Left renal pelvis (tissue), 4 donors: ENCODE results near the gene PMVK. TPM values are rescaled to one million over a fixed set of nuclear protein-coding genes. Genes with fewer than 3 reads are reported as not detected.

ENCODE experiments used
- DNase-seq, 4 donors: peaks; one replicate each; pipeline ENCODE4 v3.0.0-alpha.2; 2013; ENCODE audit warnings: low read depth in 4 of 4, low spot score in 3 of 4
- polyA plus RNA-seq, 4 donors: library from polyadenylated mRNA; unstranded; fragments of 120-200 nt; gene quantifications; one replicate each; pipeline ENCODE4 v1.2.1, GENCODE V29; 2013; ENCODE audit not compliant: insufficient read length in 4 of 4

The PMVK gene
- polyA plus RNA-seq, 4 donors: 25.2 to 40.1 (median 35.4) TPM

GRCh38 chr1:154951901-154952657 lies 15.6 kb upstream of the PMVK start:
- no peak for DNase-seq

DNA sequence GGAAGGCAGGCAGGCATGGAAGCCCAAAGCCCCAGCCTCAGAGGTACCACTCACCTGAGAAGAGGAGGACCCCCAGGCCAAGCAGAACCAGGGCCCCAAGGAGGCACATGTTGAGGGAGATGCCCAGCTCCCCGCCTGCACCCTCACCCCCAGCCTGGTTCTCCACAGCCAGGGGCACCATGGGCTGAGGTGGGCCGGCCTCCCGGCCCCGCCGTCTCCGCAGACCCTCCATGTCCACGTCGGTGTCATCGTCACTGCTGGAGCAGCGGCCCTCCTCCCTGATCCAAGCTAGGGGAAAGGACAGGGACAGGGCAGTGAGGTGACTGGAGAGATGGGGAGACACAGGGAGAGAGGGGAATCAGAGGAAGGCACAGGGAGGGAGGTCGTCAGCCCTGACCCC lies 11.6 kb upstream of the PMVK start:
- no peak for DNase-seq

- DNase-seq: no peak
Measured at GRCh38 chr1:154945962-154946850, 9.7 kb upstream of the PMVK start.

DNA sequence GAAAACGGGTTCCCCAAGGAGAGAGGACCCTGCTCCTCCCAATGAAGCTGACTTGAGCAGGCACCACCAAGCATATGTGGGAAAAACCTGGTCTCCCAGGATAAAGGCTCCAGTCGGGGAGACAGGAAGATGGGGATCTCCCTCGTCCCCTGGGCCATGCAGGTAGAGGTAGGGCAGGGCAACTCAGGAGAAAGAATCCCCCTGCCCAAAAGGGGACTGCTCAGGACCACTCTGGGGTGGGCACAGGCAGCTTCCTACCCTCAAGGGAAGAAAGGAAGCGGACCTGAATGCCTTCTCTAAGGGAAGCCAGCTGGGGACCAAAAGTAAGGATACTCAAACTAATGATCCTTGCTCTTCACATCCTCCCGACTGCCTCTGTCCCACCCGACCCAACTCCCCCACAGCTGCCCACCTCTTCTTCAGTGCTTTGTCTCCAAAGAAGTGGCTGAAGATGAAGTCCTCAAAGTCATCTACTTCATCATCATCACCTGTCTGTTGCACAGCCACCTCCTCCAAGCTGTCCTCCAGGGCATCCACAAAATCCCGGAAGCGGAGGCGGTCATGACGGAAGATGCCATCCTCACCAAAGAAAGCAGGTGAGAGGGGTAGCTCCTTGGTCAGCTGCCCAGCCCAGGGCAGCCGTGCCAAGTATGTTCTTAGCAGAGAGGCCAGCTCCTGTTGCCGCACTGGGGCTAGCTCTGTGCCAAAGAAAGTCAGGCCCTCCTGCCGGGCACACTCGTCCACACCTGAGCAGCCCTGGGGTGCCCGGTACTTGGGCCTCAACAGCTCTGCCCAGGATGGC lies 8.8 kb upstream of the PMVK start:
- no peak for DNase-seq

DNA sequence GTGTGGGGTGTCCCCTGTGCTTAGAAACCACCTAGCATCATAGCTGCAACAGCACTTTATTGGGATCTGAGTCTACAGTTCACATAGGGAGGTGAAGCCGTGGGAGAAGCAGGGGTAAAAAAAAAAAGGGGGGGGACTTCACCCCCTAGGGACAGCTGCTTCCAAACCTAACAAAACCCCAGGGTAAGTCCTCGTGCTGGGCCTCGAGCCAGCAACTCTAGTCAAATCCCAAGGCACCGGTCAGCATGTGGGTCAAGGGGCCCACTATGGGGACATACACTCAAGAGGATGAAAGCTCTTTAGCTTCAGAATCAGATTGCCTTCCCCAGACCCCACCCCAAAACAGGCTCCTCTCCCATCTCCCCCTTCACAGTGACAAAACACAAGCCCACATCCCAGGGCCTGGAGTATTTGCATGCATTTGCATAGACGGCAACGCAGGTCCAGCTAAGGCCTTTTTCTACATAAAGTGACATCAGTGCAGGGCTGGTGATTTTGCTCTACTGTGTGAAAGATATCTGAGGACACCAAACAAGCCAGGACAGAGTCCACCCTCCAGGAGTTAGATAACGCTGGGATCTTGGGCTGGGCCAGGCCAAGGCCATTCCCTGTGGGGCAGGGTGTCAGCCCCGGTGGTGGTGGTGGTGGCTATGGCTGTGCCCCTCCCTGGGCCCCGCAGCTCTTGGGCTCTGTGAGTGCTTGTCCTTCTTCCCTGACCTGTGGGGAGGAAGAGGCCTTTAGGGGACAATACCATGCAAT lies 8.1 kb upstream of the PMVK start:
- no peak for DNase-seq

- DNase-seq: no peak
Measured at GRCh38 chr1:154943649-154944400, 7.3 kb upstream of the PMVK start.

GRCh38 chr1:154941333-154942013 lies 5.0 kb upstream of the PMVK start:
- no peak for DNase-seq

DNA sequence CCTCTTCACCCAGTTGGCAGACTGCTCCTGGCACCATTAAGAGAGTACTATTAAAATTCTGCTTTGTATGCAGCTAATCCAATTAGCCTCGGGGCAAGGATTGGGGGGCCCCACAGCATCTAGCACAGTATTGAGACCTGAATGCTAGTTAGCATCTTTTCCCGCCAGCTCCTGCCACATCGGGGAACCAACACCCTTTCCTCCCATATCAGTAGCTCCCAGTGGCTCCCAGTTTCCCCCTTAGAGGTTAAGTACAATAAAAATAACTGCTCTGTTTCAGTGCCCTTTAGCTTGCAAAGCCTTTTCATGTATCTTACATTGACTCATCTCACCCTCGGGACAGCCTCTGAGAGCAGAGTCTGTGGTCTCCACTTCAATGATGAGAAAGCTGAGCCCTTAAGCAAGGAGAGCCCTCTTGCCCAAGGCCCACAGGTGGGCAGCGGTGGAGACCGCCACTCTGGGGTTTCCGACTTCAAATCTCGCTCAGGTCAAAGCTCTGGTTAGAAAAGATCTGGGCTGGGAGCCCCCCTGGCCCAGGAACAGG lies 4.2 kb upstream of the PMVK start:
- no peak for DNase-seq

- DNase-seq: no peak
Measured at GRCh38 chr1:154940213-154940560, 3.7 kb upstream of the PMVK start.

GRCh38 chr1:154938604-154939399 lies 2.3 kb upstream of the PMVK start:
- DNase-seq: no peak

GRCh38 chr1:154937988-154938386 lies 1.5 kb upstream of the PMVK start:
- no peak for DNase-seq

DNA sequence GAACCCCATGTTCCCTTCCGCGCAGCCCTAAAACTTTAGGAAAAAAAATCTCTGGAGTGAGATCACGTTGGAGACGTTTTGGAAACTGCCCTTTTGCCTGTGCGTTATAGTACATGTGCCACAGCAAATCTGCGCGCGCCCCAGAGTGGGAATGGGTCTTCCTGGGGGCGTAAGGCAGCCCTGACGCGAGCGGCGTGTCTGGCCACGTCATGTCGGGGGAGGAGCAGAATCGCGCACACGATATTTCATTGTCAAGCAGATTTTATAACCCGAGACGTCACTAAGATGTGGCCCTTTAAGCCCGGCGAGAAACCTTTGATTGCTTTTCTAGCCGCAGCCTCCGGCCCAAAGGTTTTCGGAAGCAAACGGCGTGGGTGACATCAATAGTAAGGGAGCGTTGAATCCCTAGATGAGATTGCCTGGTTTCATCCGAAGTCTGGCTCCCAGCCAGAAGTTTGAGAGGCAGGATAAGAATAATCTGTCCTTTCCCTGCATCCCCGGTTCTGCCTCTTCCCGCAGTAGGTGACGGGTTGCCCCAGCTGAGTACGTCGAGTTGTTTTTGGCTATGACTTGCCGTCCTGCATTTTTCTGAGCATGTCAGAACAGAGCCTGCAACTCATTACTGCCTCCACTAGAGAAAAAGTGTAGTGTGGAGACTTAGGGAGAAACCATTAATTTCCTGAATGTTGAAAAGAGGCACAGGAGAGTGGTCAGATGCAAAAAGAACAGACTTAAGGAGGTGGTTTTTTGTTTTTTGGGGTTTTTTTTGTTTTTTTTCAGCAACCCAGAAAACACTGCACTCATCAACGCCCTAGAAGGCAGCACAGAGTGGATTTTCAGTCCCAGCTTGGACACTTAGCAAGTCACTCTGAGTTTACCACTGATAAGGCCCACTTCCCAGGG lies 817 bp upstream of the PMVK start:
- DNase-seq: peak; percentile 90 to 93 (median 92)

DNA sequence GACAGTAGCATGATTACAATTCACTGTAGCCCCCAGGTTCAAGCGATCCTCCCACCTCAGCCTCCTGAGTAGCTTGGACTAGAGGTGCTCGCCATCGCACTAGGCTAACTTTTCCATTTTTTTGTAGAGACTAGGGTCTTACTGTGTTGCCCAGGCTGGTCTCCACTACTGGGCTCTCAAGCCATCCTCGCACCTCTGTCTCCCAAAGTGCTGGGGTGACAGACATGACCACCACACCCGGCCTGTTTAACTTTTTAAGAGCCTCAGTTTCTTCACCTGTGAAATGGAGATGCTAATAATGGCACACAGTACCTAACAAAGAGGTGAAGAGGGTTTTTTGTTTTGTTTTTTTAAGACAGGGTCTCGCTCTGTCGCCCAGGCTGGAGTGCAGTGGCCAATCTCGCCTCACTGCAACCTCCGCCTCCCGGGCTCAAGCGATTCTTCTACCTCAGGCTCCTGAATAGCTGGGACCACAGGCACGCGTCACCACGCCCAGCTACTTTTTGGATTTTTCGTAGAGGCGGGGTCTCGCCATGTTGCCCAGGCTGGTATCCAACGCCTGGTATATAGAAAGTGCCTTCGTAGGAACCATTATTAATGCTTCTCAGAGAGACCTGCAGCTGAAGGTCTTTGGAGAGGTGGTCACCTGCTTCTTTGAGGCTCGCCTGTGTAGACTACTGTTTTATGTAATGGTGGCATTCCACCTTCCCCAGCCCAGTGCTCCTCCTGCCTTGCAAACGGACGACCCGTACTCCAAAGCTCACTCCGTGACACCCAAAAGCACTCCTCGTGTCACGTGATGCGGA lies 567 bp downstream of the PMVK start:
- DNase-seq: no peak

- no peak for DNase-seq
Measured at GRCh38 chr1:154934358-154934948, 2.1 kb downstream of the PMVK start.

DNA sequence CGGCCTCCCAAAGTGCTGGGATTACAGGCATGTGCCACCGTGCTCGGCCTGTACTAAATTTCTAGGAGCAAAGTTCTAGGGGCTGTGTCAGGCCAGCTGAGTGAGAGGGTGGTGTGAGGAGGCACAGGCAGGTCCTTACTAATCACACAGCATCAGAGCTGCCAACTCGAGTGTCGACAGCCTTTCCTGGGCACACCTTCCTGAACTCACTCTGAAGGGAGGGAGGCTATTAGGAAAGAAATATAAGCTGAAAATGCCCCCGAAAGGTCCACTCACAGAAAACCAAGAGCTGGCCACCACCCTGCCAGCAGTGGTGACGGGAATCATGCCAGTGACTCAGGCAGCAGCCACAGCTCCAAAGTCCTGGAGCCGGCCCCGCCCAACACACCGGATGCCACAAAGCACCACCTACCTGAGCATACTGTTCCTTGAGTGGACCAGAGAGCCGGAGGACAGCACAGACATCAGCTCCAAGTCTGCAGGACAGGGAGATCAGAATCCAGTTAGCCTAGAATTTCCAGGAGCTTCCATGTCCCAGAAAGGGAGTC lies 4.5 kb downstream of the PMVK start:
- no peak for DNase-seq

DNA sequence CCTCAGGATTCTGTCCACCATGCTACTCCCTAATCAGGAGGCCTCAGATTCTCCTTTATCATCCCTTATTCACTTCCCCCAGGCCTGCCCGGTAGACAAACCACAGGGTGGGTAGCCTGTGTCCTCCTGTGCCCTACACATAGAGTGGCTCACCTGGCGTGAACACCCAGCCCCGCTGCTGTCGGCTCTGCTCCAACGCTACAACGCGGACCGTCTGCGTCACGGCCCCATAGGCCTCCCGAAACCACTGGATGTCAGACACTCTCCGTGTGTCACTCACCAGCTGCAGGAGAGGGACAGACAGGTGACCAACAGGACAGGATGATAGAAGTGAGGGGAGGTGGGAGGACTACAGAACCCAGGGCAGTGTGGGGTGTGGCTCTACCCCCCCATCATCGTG lies 10.3 kb downstream of the PMVK start:
- DNase-seq: no peak
